HCT116 (cell line): ENCODE measurements around the gene TAF11. TPM values are rescaled to one million over a fixed set of nuclear protein-coding genes. Genes with fewer than 3 reads are reported as not detected.

Experiments used
- ATAC-seq: fragments of 200-7000 bp; cut with Tn5 transposase; 2 replicates; pipeline ENCODE4 v1.9.1; 2020; ENCODE audit warnings: mild to moderate bottlenecking, moderate library complexity
- BruUV-seq: library from RNA; stranded (reverse); fragments of 400-500 nt; replicated peaks from 2 replicates; lab custom pipeline; 2021; lab: Mats Ljungman, UMichigan
- CTCF ChIA-PET: fragments of 300-600 bp; sonication (Branson Sonifier 250); formaldehyde crosslinking; loops from one replicate; lab custom pipeline; 2021; ENCODE audit warnings: antibody characterized with exemption; lab: Charles Lee
- POLR2A ChIA-PET: fragments of 300-600, 350-600 bp; sonication (Branson Sonifier 250); formaldehyde crosslinking; loops from one replicate; lab custom pipeline; 2021; ENCODE audit warnings: antibody characterized with exemption; lab: Charles Lee
- RAD21 ChIA-PET, 2 experiments: fragments of 300-600 bp; sonication (Branson Sonifier 250); formaldehyde crosslinking; loops; one replicate each; lab custom pipeline; 2023; ENCODE audit warnings: low total read pairs in 2 of 2; ENCODE audit not compliant: uncharacterized antibody in 2 of 2, unreplicated experiment in 2 of 2, low non-redundant PET in 1 of 2; lab: Charles Lee
- DNase-seq: peaks from one replicate; pipeline ENCODE4 v3.0.0-alpha.2; 2010; ENCODE audit warnings: low read depth, low spot score
- H2AFZ ChIP-seq: fragments of 200-600 bp; shearing (Covaris generic), sonication (generic); 2 replicates; pipeline ENCODE4 v1.6.1; 2017; ENCODE audit warnings: low read depth, mixed run types, mixed read lengths, antibody characterized with exemption, low read length; ENCODE audit not compliant: poor library complexity, severe bottlenecking
- H3K27ac ChIP-seq: 2 replicates; pipeline ENCODE4 v1.5.1; 2012; ENCODE audit warnings: low read depth, low read length
- H3K27me3 ChIP-seq: fragments of 200-600 bp; sonication (generic); 2 replicates; pipeline ENCODE4 v1.6.1; 2016; ENCODE audit warnings: mixed run types, low read length, mixed read lengths; ENCODE audit not compliant: insufficient read depth
- H3K36me3 ChIP-seq, 2 experiments: fragments of 200-500 bp in 1 of 2; fragments of 200-600 bp in 1 of 2; sonication (Bioruptor generic) in 1 of 2; sonication (generic) in 1 of 2; 2 replicates each; pipeline versions ENCODE4 v1.5.1 to v1.6.1; 2014 to 2016; ENCODE audit warnings: low read length in 2 of 2, inconsistent platforms in 1 of 2, mixed read lengths in 1 of 2, mixed run types in 1 of 2; ENCODE audit not compliant: insufficient read depth in 2 of 2, control insufficient read depth in 1 of 2
- H3K4me1 ChIP-seq, 2 experiments: fragments of 200-600 bp in 1 of 2; sonication (generic) in 1 of 2; 2 replicates each; pipeline versions ENCODE4 v1.5.1 to v1.6.1; 2012 to 2017; ENCODE audit warnings: low read length in 2 of 2, inconsistent platforms in 1 of 2, mild to moderate bottlenecking in 1 of 2, mixed read lengths in 1 of 2, mixed run types in 1 of 2, moderate library complexity in 1 of 2; ENCODE audit not compliant: insufficient read depth in 2 of 2, control insufficient read depth in 1 of 2
- H3K4me2 ChIP-seq: fragments of 200-600 bp; sonication (generic); 2 replicates; pipeline ENCODE4 v1.6.1; 2017; ENCODE audit warnings: mixed run types, low read length, mixed read lengths
- H3K4me3 ChIP-seq, 2 experiments: fragments of 200-600 bp in 1 of 2; sonication (generic) in 1 of 2; replicated peaks in 1 of 2; 2 replicates each; pipeline ENCODE4 v1.5.1; 2011 to 2016; ENCODE audit warnings: low read length in 2 of 2, control low read depth in 1 of 2, low read depth in 1 of 2, mild to moderate bottlenecking in 1 of 2, mixed read lengths in 1 of 2, mixed run types in 1 of 2
- H3K79me2 ChIP-seq: fragments of 200-600 bp; sonication (generic); 2 replicates; pipeline ENCODE4 v1.6.1; 2017; ENCODE audit warnings: mild to moderate bottlenecking, mixed run types, low read length, moderate library complexity, mixed read lengths; ENCODE audit not compliant: insufficient read depth
- H3K9ac ChIP-seq: fragments of 200-600 bp; sonication (generic); 2 replicates; pipeline ENCODE4 v1.6.1; 2016; ENCODE audit warnings: low read length, mixed read lengths
- H3K9me2 ChIP-seq: fragments of 200-600 bp; sonication (generic), shearing (Covaris generic); 2 replicates; pipeline ENCODE4 v1.6.1; 2017; ENCODE audit warnings: mixed run types, mild to moderate bottlenecking, moderate library complexity; ENCODE audit not compliant: insufficient read depth
- H3K9me3 ChIP-seq, 2 experiments: fragments of 200-500 bp in 1 of 2; fragments of 200-600 bp in 1 of 2; sonication (Bioruptor generic) in 1 of 2; sonication (generic) in 1 of 2; 2 replicates each; pipeline ENCODE4 v1.6.1; 2014 to 2017; ENCODE audit warnings: low read length in 2 of 2, mixed read lengths in 2 of 2, inconsistent platforms in 1 of 2, low read depth in 1 of 2, mild to moderate bottlenecking in 1 of 2, mixed run types in 1 of 2, moderate library complexity in 1 of 2; ENCODE audit not compliant: control insufficient read depth in 1 of 2, insufficient read depth in 1 of 2
- H4K20me1 ChIP-seq: fragments of 200-600 bp; sonication (generic), shearing (Covaris generic); 2 replicates; pipeline ENCODE4 v1.6.1; 2017; ENCODE audit warnings: mixed run types, mild to moderate bottlenecking, moderate library complexity; ENCODE audit not compliant: insufficient read depth
- ATF3 ChIP-seq: IDR thresholded peaks from 2 replicates; pipeline ENCODE4 v1.6.1; 2012
- EZH2phosphoT487 ChIP-seq: fragments of 200-600 bp; IDR thresholded peaks from 2 replicates; pipeline ENCODE4 v1.6.1; 2018; ENCODE audit warnings: antibody characterized with exemption, borderline replicate concordance
- POLR2AphosphoS5 ChIP-seq: IDR thresholded peaks from 2 replicates; pipeline ENCODE4 v1.6.1; 2011; ENCODE audit warnings: mild to moderate bottlenecking, low read depth, low read length, moderate library complexity
- ZFX ChIP-seq: fragments of 450-650 bp; IDR thresholded peaks from 2 replicates; pipeline ENCODE4 v1.6.1; 2017
- intact Hi-C: fragments of 100-400 bp; cut with micrococcal nuclease; formaldehyde crosslinking; loops from 2 replicates; pipeline ENCODE4 v1.10.0; 2022
- total RNA-seq: library from RNA; stranded (reverse); gene quantifications from one replicate; pipeline ENCODE4 v1.2.1, GENCODE V29; 2021; ENCODE audit not compliant: unreplicated experiment

The TAF11 gene
- total RNA-seq, 1 experiment from 2014 or later: 23.7 TPM

GRCh38 chr6:34876472-34876871, 11.4 kb downstream of the TAF11 start:
- no peak overlapping the region for H3K4me3 ChIP-seq
- H4K20me1 ChIP-seq: 0 out of 2 replicates have a peak, but pooled peaks cover 5% of the 10 kb centered on the region
- H3K27me3 ChIP-seq: no peaks in the 10 kb centered on the region
- H3K4me1 ChIP-seq: no peaks in the 10 kb centered on the region
- peaks cover 32 to 39% of the 10 kb centered on the region in 2 experiments; a peak in 3 of 4 replicates for H3K36me3 ChIP-seq
- no peaks in the 10 kb centered on the region for H3K9me2 ChIP-seq
- peaks cover 7% of the 10 kb centered on the region for H3K79me2 ChIP-seq
- no peak overlapping the region for H3K27ac ChIP-seq
- BruUV-seq: no TSS peak
- POLR2A ChIA-PET: no interaction called here
- no peak for TF ChIP-seq EZH2phosphoT487
- TF ChIP-seq ATF3: no peak
- TF ChIP-seq, all 23 proteins: peak for 0
- no peaks in the 10 kb centered on the region for H3K9me3 ChIP-seq
- H3K4me2 ChIP-seq: no peak overlapping the region
- no peak for ATAC-seq
- H3K9ac ChIP-seq: no peak overlapping the region
- intact Hi-C loops: no loop called here
- H2AFZ ChIP-seq: no peak overlapping the region
- no peak for DNase-seq
- CTCF ChIA-PET: no interaction called here
- RAD21 ChIA-PET: no interaction called here

GRCh38 chr6:34875292-34876213, 12.3 kb downstream of the TAF11 start:
- BruUV-seq: no TSS peak
- intact Hi-C loops: no loop called here
- ChIA-PET CTCF (interaction anchor here (0.9 kb wide), 1 partner anchor 17 kb away, joined by 3 read pairs; no protein-coding TSS in a partner anchor), RAD21 (no interaction called here), POLR2A (no interaction called here)
- 0 out of 2 replicates have a peak, but pooled peaks cover 5% of the 10 kb centered on the region for H4K20me1 ChIP-seq
- no peaks in the 10 kb centered on the region for H3K9me3 ChIP-seq
- no peak overlapping the region for H3K4me3 ChIP-seq
- DNase-seq: no peak
- TF ChIP-seq POLR2AphosphoS5: peak; percentile 4; the same call in 1 of the 2 replicates
- no peak for TF ChIP-seq ZFX
- no peak overlapping the region for H3K9ac ChIP-seq
- H3K4me1 ChIP-seq: no peaks in the 10 kb centered on the region
- no peak overlapping the region for H3K4me2 ChIP-seq
- H3K79me2 ChIP-seq: no peaks in the 10 kb centered on the region; the same call in 1 of the 2 replicates
- no peaks in the 10 kb centered on the region for H3K27me3 ChIP-seq
- no peaks in the 10 kb centered on the region for H3K9me2 ChIP-seq
- peaks cover 37 to 45% of the 10 kb centered on the region in 2 experiments; a peak in 3 of 4 replicates for H3K36me3 ChIP-seq
- no peak for ATAC-seq
- no peak overlapping the region for H2AFZ ChIP-seq
- H3K27ac ChIP-seq: no peak overlapping the region
